Testis (tissue), 3 donors: ENCODE results near the gene C1orf198. TPM values are rescaled to one million over a fixed set of nuclear protein-coding genes. Genes with fewer than 3 reads are reported as not detected.

Experiments
- DNase-seq: peaks from one replicate; pipeline ENCODE4 v3.0.0-alpha.2; 2019
- H3K27ac ChIP-seq, 2 donors: fragments of 200-600 bp; sonication (generic); one replicate each; pipeline ENCODE4 v1.5.1; 2019
- H3K27me3 ChIP-seq: fragments of 200-600 bp; sonication (generic); one replicate; pipeline ENCODE4 v1.5.1; 2019
- H3K36me3 ChIP-seq: fragments of 200-600 bp; sonication (generic); one replicate; pipeline ENCODE4 v1.5.1; 2017; ENCODE audit warnings: low read depth; ENCODE audit errors: missing control alignments
- H3K4me1 ChIP-seq: fragments of 200-600 bp; sonication (generic); one replicate; pipeline ENCODE4 v1.5.1; 2019
- H3K4me3 ChIP-seq, 2 donors: fragments of 200-600 bp; sonication (generic); one replicate each; pipeline ENCODE4 v1.5.1; 2017 to 2019
- H3K9me3 ChIP-seq: fragments of 200-600 bp; sonication (generic); one replicate; pipeline ENCODE4 v1.5.1; 2017
- POLR2A ChIP-seq: fragments of 450-650 bp; IDR thresholded peaks from one replicate; pipeline ENCODE4 v1.6.1; 2017; ENCODE audit warnings: antibody characterized with exemption, mild to moderate bottlenecking, moderate library complexity
- WGBS, 2 donors: methylation state at CpG; one replicate each; pipeline ENCODE4 v1.1.5; 2018; 5-methylcytosine and 5-hydroxymethylcytosine counted together
- intact Hi-C: fragments of 100-400 bp; cut with DNase I; formaldehyde crosslinking; loops from one replicate; pipeline ENCODE4 v1.15.1; 2023; ENCODE audit warnings: low total_unique reads
- polyA plus RNA-seq: library from polyadenylated mRNA; stranded (reverse); fragments of 350-450 nt; fragmentation: Illumina TruSeq; extraction: RNeasy Lipid Tissue Mini Kit (QIAGEN cat#74804); gene quantifications from one replicate; pipeline ENCODE4 v1.2.3, GENCODE V29; 2014; ENCODE audit warnings: low read depth, low replicate concordance; ENCODE audit not compliant: insufficient read depth
- total RNA-seq, 2 donors: library from RNA; depleted of rRNA; stranded (reverse); fragments of >200 nt; gene quantifications; one replicate each; pipeline ENCODE4 v1.2.3, GENCODE V29; 2016
- TF ChIP-seq, protein P1 (sequence below), 3 experiments: fragments of 450-650 bp in 2 of 3; fragments of 200-600 bp in 1 of 3; sonication (generic) in 1 of 3; IDR thresholded peaks; one replicate each; pipeline ENCODE4 v1.5.1; 2016 to 2019; ENCODE audit warnings: antibody characterized with exemption in 3 of 3, mild to moderate bottlenecking in 2 of 3, moderate library complexity in 1 of 3

The C1orf198 gene
- total and polyA plus RNA-seq, 3 donors from 2014 or later, result 14.6 to 26.6 (median 20.2) TPM

GRCh38 chr1:230855886-230856285 is 12.4 kb downstream of the C1orf198 start:
- Histone ChIP-seq H3K27me3 (no peaks in the 10 kb centered on the region), H3K9me3 (no peaks in the 10 kb centered on the region), H3K27ac (no peak overlapping the region), H3K4me1 (peaks cover 14% of the 10 kb centered on the region), H3K4me3 (no peak overlapping the region), H3K36me3 (no peaks in the 10 kb centered on the region)
- WGBS, 2 donors, result 72 to 78% methylated on average over 4 of the region's 4 CpGs
- no peak for DNase-seq
- TF ChIP-seq POLR2A, result no peak
- TF ChIP-seq, protein P1, sequence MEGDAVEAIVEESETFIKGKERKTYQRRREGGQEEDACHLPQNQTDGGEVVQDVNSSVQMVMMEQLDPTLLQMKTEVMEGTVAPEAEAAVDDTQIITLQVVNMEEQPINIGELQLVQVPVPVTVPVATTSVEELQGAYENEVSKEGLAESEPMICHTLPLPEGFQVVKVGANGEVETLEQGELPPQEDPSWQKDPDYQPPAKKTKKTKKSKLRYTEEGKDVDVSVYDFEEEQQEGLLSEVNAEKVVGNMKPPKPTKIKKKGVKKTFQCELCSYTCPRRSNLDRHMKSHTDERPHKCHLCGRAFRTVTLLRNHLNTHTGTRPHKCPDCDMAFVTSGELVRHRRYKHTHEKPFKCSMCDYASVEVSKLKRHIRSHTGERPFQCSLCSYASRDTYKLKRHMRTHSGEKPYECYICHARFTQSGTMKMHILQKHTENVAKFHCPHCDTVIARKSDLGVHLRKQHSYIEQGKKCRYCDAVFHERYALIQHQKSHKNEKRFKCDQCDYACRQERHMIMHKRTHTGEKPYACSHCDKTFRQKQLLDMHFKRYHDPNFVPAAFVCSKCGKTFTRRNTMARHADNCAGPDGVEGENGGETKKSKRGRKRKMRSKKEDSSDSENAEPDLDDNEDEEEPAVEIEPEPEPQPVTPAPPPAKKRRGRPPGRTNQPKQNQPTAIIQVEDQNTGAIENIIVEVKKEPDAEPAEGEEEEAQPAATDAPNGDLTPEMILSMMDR (IDR thresholded peaks at IDR 0.05), result no peak
- intact Hi-C loops, result no loop called here

- intact Hi-C loops, result no loop called here
- Histone ChIP-seq H3K4me1 (peaks cover 13% of the 10 kb centered on the region), H3K4me3 (no peak overlapping the region), H3K27me3 (no peaks in the 10 kb centered on the region), H3K9me3 (no peaks in the 10 kb centered on the region), H3K36me3 (no peaks in the 10 kb centered on the region), H3K27ac (no peak overlapping the region)
- TF ChIP-seq, protein P1 (IDR thresholded peaks at IDR 0.05), result no peak
- DNase-seq, result no peak
- whole genome bisulfite sequencing, 2 donors, result 92% methylated on average over 7 of the region's 7 CpGs
Observed at GRCh38 chr1:230854423-230854822, 13.9 kb downstream of the C1orf198 start.

- Histone ChIP-seq H3K4me1 (peaks cover 11% of the 10 kb centered on the region), H3K36me3 (no peaks in the 10 kb centered on the region), H3K9me3 (no peaks in the 10 kb centered on the region), H3K27me3 (no peaks in the 10 kb centered on the region), H3K27ac (no peak overlapping the region), H3K4me3 (no peak overlapping the region)
- 72 to 86% methylated on average over 3 of the region's 3 CpGs for WGBS, 2 donors
- TF ChIP-seq, protein P1 (IDR thresholded peaks at IDR 0.05), result no peak
- TF ChIP-seq POLR2A, result no peak
- intact Hi-C loops, result no loop called here
- no peak for DNase-seq
Observed at GRCh38 chr1:230853731-230854130, 14.6 kb downstream of the C1orf198 start.

- no peak overlapping the region for H3K27ac ChIP-seq
- DNase-seq, result no peak
- H3K4me1 ChIP-seq, result peaks cover 8% of the 10 kb centered on the region
- WGBS, 2 donors, result 86 to 93% methylated on average over 6 to 8 of the region's 8 CpGs
- intact Hi-C loops, result no loop called here
- no peaks in the 10 kb centered on the region for H3K36me3 ChIP-seq
- no peaks in the 10 kb centered on the region for H3K9me3 ChIP-seq
- H3K27me3 ChIP-seq, result no peaks in the 10 kb centered on the region
- TF ChIP-seq, protein P1 (IDR thresholded peaks at IDR 0.05), result no peak
- TF ChIP-seq POLR2A, result no peak
- no peak overlapping the region for H3K4me3 ChIP-seq
Observed at GRCh38 chr1:230852959-230853358, 15.4 kb downstream of the C1orf198 start.

DNA sequence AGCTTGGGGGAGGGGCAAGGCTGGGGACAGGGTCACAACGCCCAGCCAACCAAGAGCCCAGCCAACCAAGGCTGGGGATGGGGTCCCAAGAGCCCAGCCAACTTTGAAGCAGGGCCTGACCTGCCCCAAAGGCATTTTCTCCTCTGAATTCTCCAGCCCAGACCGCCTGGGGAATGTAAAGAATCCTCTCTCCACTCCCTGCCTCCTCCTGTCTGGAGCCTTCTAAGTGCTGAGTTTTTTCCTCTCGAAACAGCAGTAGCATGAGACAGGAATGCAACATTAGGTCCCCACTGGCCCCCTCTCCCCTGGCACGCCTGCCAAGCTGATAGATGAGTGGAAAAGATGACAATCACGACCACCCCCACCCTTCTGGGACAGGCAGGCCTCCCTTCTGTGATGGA is 17.0 kb downstream of the C1orf198 start:
- Histone ChIP-seq H3K27me3 (no peaks in the 10 kb centered on the region), H3K27ac (no peak overlapping the region), H3K36me3 (no peaks in the 10 kb centered on the region), H3K9me3 (no peaks in the 10 kb centered on the region), H3K4me1 (peaks cover 8% of the 10 kb centered on the region), H3K4me3 (no peak overlapping the region)
- no peak for DNase-seq
- intact Hi-C loops, result no loop called here
- TF ChIP-seq, protein P1 (IDR thresholded peaks at IDR 0.05), result no peak
- TF ChIP-seq POLR2A, result no peak
- 79 to 83% methylated on average over 3 to 5 of the region's 5 CpGs for WGBS, 2 donors
